Measurements from ENCODE around the gene PNCK. TPM values are rescaled to one million over a fixed set of nuclear protein-coding genes. Genes with fewer than 3 reads are reported as not detected.

The PNCK gene
- total RNA-seq, 1 donor from 2014 or later, result 27.5 TPM

DNA sequence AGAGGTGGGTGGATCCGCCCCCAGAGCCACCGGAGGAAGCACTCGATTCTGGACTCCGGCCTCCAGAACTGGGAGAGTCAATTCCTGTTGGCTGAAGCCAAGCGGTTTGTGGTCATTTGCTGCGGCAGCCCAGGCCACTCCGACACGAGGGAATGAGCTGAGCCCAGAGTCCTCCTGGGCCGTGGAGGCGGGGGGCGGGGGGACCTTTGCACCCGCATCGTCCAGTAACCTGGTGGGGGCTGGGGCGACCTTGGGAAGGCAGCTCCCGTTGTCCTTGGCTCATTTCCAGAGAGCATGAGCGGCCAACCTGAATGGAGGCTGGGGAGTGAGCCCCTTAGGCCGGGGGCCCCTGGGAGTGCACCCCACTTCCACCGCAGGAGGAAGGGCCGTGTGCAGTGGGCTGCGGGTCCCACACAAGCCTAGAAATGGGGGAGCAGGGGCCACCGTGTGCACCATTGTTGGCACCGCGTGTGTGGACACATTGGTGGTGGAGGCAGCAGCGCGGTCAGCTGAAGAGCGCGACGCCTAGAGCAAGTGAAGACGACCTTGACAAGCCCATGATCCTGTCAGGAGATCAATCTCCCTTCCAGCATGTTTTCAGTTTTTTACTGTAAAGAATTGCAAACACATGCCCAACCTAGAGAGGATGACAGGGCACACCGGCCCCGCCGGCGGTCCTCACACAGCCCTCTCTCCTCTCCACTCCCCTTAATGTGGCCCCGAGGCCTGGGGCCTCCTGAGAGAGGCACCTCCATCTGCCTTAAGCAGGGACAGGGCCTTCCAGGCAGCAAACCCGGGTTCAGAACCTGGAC lies 46.5 kb downstream of the PNCK start:
- no peak for DNase-seq

DNA sequence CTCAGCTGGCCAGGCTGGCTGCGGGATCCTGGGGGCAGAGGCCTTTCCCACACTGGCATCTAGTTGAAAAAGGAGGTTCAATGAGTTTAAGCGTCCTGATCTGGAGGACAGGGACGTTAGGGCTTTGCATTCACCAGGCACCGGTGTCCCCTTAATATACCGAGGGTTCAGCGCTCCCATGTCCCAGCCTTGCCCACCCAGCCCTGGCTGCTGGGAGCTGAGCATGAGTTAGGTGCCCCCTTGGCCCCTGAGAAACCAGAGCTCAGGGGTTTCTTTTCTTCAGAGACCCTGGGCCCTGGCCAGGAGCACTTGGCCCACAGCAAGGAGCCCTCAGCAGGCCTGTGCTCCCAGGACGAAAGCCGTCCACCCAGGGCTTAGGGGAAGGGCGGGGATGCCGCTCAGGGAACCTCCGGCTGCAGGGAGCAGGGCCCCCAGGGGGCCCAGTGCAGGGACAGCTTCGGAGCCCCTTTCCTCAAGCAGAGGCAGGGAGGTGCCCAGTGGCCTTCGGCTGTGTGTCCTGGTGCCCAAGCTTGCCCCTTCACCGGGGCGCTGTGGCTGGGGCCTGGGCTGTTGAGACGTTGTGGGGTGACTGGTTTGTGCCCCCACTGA lies 47.5 kb downstream of the PNCK start:
- DNase-seq, result no peak

DNA sequence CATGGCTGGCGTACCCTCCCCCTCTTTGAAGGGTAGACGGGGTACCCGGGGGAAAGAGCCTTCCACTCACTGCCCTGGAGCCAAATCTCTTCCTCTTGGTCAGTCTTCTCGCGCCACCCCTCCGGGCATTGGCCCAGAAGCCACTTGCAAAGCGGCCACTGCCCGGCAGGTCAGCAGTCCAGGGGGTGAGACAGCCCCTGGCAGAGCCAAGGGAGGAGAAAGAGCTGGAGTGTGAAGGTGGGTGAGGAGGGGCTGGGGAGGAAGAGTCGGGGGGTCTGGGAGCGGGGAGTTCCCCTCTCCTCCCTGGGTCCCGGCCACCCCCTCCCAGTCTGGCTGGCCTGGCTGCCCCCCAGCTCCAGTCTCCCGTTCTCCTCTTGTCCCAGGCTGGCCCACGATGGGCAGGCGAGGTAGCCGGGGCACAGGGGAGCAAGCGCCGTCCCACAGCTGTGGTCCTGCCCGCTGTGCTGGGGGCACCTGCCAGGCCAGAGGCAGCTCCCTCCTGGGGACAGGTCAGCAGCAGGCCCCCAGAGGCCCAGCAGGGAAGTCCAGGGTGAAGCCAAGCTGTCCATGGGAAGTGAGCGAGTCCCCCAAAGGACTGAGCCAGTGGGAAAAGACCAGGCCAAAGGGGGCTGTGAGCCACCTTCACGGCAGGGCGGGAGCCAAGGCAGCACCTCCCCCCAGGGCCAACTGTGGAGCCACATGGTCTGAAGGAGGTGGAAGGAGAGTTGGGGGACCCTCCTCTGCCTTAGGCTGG lies 48.2 kb downstream of the PNCK start:
- DNase-seq, result no peak

DNA sequence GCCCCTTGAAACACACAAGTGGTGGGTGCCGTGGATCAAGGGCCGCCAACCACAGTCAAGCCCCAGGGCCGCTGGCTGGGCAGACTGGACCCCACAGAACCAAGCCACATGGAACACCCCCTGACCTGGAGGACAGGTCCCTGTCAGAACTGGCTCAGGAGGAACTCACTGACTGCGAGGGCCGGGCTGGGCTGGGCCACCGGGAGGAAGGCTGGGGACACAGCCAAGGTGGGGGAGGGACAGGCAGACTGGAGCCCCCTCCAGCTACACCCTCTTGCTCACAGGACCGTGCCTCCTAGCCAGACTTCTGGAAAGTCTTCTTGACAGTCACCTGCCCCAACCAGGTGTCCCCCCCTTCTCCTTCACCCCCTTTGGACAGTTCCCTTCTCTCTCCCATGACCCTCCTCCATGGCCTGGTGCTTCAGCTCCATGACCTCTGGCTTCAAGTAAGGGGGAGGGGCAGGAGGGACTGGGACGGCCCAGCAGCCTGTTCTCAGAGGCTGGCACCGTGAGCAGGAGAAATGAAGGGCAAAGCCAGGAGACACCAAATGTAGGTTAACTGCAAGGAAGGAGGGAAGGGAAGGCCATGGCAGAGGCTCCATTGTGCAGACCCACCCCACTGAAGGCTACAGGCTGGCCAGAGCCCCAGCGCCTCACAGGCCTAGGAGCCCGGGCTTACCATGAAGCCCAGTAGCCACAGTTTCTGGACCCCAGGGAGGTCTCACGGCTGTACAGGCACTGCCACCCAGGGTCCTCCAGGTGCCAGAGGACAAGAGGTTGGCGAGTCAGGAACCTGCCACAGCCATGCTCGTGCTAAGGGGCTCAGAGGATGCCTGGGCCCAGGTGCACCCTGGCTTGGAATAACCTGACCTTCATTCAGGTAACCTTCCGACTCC lies 49.2 kb downstream of the PNCK start:
- no peak for DNase-seq

DNA sequence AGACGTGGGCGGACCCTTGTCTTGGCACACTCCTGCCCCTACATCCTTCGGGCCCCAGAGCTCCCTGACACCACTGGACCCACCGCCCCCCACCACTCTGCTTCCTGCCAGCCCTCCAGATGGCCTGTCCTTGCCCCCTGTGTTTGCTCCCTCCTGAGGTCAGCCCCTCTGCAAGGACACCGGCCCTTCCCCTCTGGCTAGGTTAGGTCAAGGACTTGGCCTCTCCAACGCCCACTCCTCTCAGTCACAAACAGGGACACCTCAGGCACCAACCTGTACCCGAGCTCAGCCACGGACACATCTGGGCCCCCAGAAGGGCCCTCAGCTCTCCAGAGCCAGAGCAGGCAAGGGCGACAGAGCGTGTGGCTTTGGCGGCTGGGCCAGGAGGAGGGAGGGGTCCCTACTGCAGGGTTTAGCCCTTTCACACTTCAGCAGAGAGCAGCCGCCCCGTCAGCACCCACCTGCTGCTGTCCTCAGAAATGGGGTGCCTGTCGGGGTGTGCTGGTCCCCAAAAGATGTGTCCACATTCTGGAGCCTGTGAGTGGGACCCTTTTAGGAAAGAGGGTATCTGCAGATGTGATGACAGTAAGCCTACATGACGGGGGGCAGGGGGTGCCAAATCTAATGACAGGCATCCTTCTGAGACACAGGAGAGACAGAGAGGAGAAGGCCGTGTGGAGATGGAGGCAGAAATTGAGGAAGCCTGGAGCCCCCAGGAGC lies 50.1 kb downstream of the PNCK start:
- DNase-seq, result no peak

DNA sequence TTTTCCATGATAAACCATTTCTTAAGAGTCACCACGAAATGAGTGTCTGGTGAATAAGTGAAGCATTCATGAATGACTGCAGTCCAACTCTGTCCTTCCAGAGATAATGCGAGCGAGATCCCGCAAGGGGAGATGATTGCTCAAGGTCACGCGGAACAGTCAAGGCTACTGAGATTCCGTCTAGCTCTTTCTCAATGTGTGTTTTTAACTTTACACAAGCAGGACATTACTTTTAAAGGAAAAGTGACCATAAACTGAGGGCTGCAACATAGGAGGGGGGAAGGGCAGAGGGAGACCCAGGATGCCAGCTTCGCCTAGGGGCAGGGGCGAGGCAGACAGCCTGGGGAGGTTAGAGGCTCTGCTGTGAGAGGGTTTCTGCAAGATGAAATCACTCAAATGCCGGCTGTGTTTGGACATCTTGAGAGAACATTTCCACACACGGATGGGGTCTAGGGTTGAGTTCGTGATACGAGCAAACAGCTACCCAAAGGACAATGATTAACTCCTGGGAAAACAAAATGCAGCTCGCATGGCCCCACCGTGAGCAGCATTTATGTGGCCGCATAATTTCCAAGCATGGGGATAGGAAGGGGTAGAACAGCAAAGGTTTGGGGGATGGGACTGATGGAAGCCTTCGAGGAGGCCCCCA lies 50.8 kb downstream of the PNCK start:
- DNase-seq, result no peak

DNA sequence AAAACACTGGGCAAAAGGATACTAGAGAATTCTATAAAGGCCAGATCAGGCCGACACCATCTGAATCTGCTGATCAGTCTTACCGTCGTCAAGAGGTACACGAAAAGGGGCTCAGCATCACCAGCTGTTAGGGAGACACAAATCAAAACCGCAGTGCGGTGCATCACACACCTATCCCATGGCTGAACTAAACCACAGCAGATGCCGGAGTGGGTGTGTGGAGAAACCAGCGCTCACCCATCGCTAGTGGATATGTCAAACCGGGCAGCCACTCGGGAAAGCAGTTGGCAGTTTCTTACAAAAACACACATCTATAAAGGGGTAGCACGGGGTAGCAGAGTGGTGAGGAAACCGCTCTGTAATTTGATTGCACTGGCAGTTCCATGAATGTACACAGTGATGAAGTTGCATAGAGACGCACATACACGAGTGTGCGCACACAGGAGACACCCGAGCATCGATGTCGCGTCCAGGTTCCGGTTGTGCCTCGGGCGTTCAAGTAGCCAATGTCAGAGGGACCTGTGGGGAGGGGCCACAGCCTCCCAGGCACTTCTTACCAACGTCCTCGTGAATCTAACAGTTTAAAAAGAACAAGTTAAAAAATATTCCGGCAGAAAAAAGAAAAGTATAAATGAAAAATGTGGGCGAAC lies 51.5 kb downstream of the PNCK start:
- no peak for DNase-seq

DNA sequence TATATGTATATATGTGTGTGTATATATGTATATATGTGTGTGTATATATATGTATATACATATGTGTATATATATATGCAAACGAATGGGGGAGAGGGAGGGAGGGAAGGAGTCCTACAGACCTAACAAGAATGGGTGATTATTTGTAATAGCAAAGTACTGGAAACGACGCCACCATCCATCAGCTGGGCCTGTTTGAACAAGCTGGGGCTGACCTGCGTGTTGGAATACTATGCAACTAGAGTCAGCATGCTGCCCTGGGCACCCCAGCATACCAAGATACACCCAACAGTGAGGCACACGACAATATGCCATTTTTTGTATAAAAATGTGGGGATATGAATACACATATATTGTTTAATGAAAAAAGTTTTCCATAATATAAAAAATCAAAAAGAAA lies 53.0 kb downstream of the PNCK start:
- DNase-seq, result no peak

Small RNA genes lying within 50 kb of the gene (small RNA-seq; reads per million reads assigned to genes)
- gene RN7SL687P, result not detected

Other genes starting within 250 kb of the PNCK start
- gene TREX2, start 227.8 kb downstream of the PNCK start, total RNA-seq, result not detected
- 8.3 TPM for gene HAUS7, start 203.2 kb downstream of the PNCK start, total RNA-seq
- 1.9 TPM for gene BGN, start 178.8 kb downstream of the PNCK start, total RNA-seq
- 7.2 TPM for gene ATP2B3, start 156.2 kb downstream of the PNCK start, total RNA-seq
- 17.3 TPM for gene CCNQ, start 74.7 kb downstream of the PNCK start, total RNA-seq
- 1.7 TPM for gene DUSP9, start 26.6 kb downstream of the PNCK start, total RNA-seq
- gene SLC6A8, start 14.1 kb upstream of the PNCK start, total RNA-seq, result 11.4 TPM
- gene BCAP31, start 50.6 kb upstream of the PNCK start, total RNA-seq, result 60.2 TPM
- 5.0 TPM for gene ABCD1, start 51.0 kb upstream of the PNCK start, total RNA-seq
- 0.47 TPM for gene PLXNB3, start 90.4 kb upstream of the PNCK start, total RNA-seq
- 0.16 TPM for gene SRPK3, start 107.2 kb upstream of the PNCK start, total RNA-seq
- gene IDH3G, start 120.6 kb upstream of the PNCK start, total RNA-seq, result 29.0 TPM
- gene SSR4, start 120.9 kb upstream of the PNCK start, total RNA-seq, result 78.9 TPM
- 148 TPM for gene PDZD4, start 156.7 kb upstream of the PNCK start, total RNA-seq
- gene L1CAM, start 212.4 kb upstream of the PNCK start, total RNA-seq, result 98.1 TPM
- gene AVPR2, start 230.9 kb upstream of the PNCK start, total RNA-seq, result not detected